PFSK-1 (cell line): Measurements from ENCODE around the gene FARS2.

Source experiments
- FOXP2 ChIP-seq: optimal IDR thresholded peaks from 2 replicates; pipeline ENCODE3; 2011; ENCODE audit warnings: borderline replicate concordance, control low read depth, inconsistent platforms; ENCODE audit not compliant: insufficient read depth; ENCODE audit errors: extremely low read length, extremely low read depth
- POLR2AphosphoS5 ChIP-seq: IDR thresholded peaks from 2 replicates; pipeline ENCODE4 v1.6.1; 2012; ENCODE audit warnings: low read depth, mild to moderate bottlenecking, control low read depth, low read length, moderate library complexity
- SIN3A ChIP-seq: IDR thresholded peaks from 2 replicates; pipeline ENCODE4 v1.6.1; 2012; ENCODE audit warnings: mild to moderate bottlenecking, low read length, moderate library complexity, borderline replicate concordance; ENCODE audit not compliant: insufficient read depth
- TAF1 ChIP-seq: IDR thresholded peaks from 2 replicates; pipeline ENCODE4 v1.6.1; 2012; ENCODE audit warnings: low read length, control low read depth, borderline replicate concordance; ENCODE audit not compliant: insufficient read depth
- TF ChIP-seq, protein P1 (sequence below), 2 experiments: IDR thresholded peaks; 2 replicates each; pipeline versions ENCODE4 v1.6.1 to v1.8.0; 2011 to 2012; ENCODE audit warnings: low read depth in 2 of 2, low read length in 2 of 2, control low read depth in 1 of 2, inconsistent platforms in 1 of 2, mild to moderate bottlenecking in 1 of 2, moderate library complexity in 1 of 2; ENCODE audit not compliant: insufficient read depth in 1 of 2

DNA sequence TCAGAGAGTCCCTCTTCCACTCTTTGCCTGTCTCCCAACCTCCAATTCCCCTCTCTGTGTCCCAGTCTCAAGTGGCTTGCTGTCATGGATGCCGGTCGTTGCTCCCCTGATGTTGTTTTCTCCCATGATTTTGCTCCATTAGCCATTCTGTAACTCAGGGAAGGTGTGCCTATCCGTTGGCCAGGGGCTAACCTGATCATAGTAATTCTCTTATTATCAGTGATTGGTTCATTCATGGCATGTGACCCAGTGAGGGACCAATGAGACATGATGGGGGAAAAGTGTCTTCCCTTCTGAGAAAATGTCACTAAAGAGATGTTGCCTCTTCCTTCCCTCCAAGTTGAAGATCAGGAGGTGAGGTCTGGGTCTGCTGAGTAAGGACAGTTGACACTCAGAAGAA lies 214.5 kb downstream of the FARS2 start:
- TF ChIP-seq, protein P1, sequence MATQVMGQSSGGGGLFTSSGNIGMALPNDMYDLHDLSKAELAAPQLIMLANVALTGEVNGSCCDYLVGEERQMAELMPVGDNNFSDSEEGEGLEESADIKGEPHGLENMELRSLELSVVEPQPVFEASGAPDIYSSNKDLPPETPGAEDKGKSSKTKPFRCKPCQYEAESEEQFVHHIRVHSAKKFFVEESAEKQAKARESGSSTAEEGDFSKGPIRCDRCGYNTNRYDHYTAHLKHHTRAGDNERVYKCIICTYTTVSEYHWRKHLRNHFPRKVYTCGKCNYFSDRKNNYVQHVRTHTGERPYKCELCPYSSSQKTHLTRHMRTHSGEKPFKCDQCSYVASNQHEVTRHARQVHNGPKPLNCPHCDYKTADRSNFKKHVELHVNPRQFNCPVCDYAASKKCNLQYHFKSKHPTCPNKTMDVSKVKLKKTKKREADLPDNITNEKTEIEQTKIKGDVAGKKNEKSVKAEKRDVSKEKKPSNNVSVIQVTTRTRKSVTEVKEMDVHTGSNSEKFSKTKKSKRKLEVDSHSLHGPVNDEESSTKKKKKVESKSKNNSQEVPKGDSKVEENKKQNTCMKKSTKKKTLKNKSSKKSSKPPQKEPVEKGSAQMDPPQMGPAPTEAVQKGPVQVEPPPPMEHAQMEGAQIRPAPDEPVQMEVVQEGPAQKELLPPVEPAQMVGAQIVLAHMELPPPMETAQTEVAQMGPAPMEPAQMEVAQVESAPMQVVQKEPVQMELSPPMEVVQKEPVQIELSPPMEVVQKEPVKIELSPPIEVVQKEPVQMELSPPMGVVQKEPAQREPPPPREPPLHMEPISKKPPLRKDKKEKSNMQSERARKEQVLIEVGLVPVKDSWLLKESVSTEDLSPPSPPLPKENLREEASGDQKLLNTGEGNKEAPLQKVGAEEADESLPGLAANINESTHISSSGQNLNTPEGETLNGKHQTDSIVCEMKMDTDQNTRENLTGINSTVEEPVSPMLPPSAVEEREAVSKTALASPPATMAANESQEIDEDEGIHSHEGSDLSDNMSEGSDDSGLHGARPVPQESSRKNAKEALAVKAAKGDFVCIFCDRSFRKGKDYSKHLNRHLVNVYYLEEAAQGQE (IDR thresholded peaks at IDR 0.05; ENCODE audit: insufficient read depth in 1 of 2, low read depth in 2 of 2, low read length in 2 of 2): no peak
- no peak for TF ChIP-seq POLR2AphosphoS5
- TF ChIP-seq TAF1: no peak
- no peak for TF ChIP-seq FOXP2
- no peak for TF ChIP-seq SIN3A
